GM23338 (cell line): Measurements from ENCODE around the gene PRSS50. TPM values are rescaled to one million over a fixed set of nuclear protein-coding genes. Genes with fewer than 3 reads are reported as not detected.

Experiments used
- ATAC-seq: fragments of 200-7000 bp; cut with Tn5 transposase; 3 replicates; pipeline ENCODE4 v1.9.1; 2020
- DNase-seq: peaks from one replicate; pipeline ENCODE4 v3.0.0-alpha.2; 2015; ENCODE audit warnings: low spot score
- H2AFZ ChIP-seq: fragments of 200-600 bp; sonication (generic); 2 replicates; pipeline ENCODE4 v1.8.0; 2016; ENCODE audit warnings: antibody characterized with exemption, mild to moderate bottlenecking, moderate library complexity
- H3F3A ChIP-seq: fragments of 200-600 bp; sonication (generic); replicated peaks from 2 replicates; pipeline ENCODE4 v1.8.0; 2017; ENCODE audit warnings: antibody characterized with exemption, mixed run types, low read depth
- H3K27ac ChIP-seq: fragments of 200-600 bp; sonication (generic); 2 replicates; pipeline ENCODE4 v1.6.1; 2016; ENCODE audit warnings: low read depth
- H3K27me3 ChIP-seq: fragments of 200-600 bp; sonication (generic); 2 replicates; pipeline ENCODE4 v1.8.0; 2016; ENCODE audit warnings: mild to moderate bottlenecking, mixed run types, moderate library complexity; ENCODE audit not compliant: insufficient read depth
- H3K36me3 ChIP-seq: fragments of 200-600 bp; sonication (generic); 2 replicates; pipeline ENCODE4 v1.8.0; 2016; ENCODE audit warnings: mild to moderate bottlenecking; ENCODE audit not compliant: insufficient read depth
- H3K4me1 ChIP-seq: fragments of 200-600 bp; sonication (generic); 2 replicates; pipeline ENCODE4 v1.8.0; 2016; ENCODE audit warnings: mild to moderate bottlenecking, moderate library complexity; ENCODE audit not compliant: insufficient read depth
- H3K4me2 ChIP-seq: fragments of 200-600 bp; sonication (generic); 2 replicates; pipeline ENCODE4 v1.7.1; 2017; ENCODE audit warnings: mixed run types
- H3K4me3 ChIP-seq: fragments of 200-600 bp; sonication (generic); 2 replicates; pipeline ENCODE4 v1.6.1; 2016; ENCODE audit warnings: mixed run types
- H3K79me2 ChIP-seq: fragments of 200-600 bp; sonication (generic); replicated peaks from 2 replicates; pipeline ENCODE4 v1.8.0; 2017; ENCODE audit warnings: mild to moderate bottlenecking; ENCODE audit not compliant: insufficient read depth
- H3K9me2 ChIP-seq: fragments of 200-600 bp; sonication (generic); 2 replicates; pipeline ENCODE4 v1.8.0; 2017; ENCODE audit not compliant: insufficient read depth
- H4K20me1 ChIP-seq: fragments of 200-600 bp; sonication (generic); replicated peaks from 2 replicates; pipeline ENCODE4 v1.8.0; 2017; ENCODE audit warnings: mild to moderate bottlenecking; ENCODE audit not compliant: insufficient read depth
- H3K27ac Mint-ChIP-seq: 2 replicates; pipeline ENCODE4 v1.8.0; 2020; ENCODE audit warnings: inconsistent platforms, mild to moderate bottlenecking, moderate library complexity, mixed read lengths
- H3K27me3 Mint-ChIP-seq: 3 replicates; pipeline ENCODE4 v1.8.0; 2022; ENCODE audit warnings: low read depth, mild to moderate bottlenecking, moderate library complexity, mixed read lengths, inconsistent platforms; ENCODE audit not compliant: insufficient read depth, poor library complexity
- H3K36me3 Mint-ChIP-seq: 3 replicates; pipeline ENCODE4 v1.8.0; 2021; ENCODE audit warnings: low read depth, mild to moderate bottlenecking, inconsistent platforms, moderate library complexity, mixed read lengths
- H3K4me1 Mint-ChIP-seq: 3 replicates; pipeline ENCODE4 v1.8.0; 2020; ENCODE audit warnings: mild to moderate bottlenecking, inconsistent platforms, mixed read lengths
- H3K4me3 Mint-ChIP-seq: 3 replicates; pipeline ENCODE4 v1.8.0; 2021; ENCODE audit warnings: moderate library complexity, mild to moderate bottlenecking, inconsistent platforms, mixed read lengths
- H3K9me3 Mint-ChIP-seq: 3 replicates; pipeline ENCODE4 v1.8.0; 2020; ENCODE audit warnings: moderate library complexity, mild to moderate bottlenecking, inconsistent platforms, mixed read lengths
- CTCF ChIP-seq, 2 experiments: fragments of 200-600 bp in 1 of 2; sonication (generic) in 1 of 2; conservative IDR thresholded peaks; 2 replicates each; pipeline versions ENCODE4 v1.5.1 to v1.6.1; 2016 to 2017; ENCODE audit warnings: antibody characterized with exemption in 2 of 2, low read depth in 2 of 2, mild to moderate bottlenecking in 2 of 2, moderate library complexity in 1 of 2
- ETS1 ChIP-seq: IDR thresholded peaks from 2 replicates; pipeline ENCODE4 v1.6.1; 2016; ENCODE audit warnings: antibody characterized with exemption
- POLR2AphosphoS5 ChIP-seq: IDR thresholded peaks from 2 replicates; pipeline ENCODE4 v1.6.1; 2016; ENCODE audit warnings: antibody characterized with exemption, low read depth
- REST ChIP-seq: IDR thresholded peaks from one replicate; pipeline ENCODE4 v1.6.1; 2018; ENCODE audit warnings: antibody characterized with exemption; ENCODE audit not compliant: unreplicated experiment
- STAT1 ChIP-seq: IDR thresholded peaks from one replicate; pipeline ENCODE4 v1.6.1; 2016; ENCODE audit warnings: antibody characterized with exemption; ENCODE audit not compliant: unreplicated experiment
- ZNF331 ChIP-seq: fragments of 250-450 bp; sonication (Bioruptor Pico); IDR thresholded peaks from 2 replicates; pipeline ENCODE4 v1.5.0; 2020; ENCODE audit warnings: low read depth, mild to moderate bottlenecking, moderate library complexity
- polyA plus RNA-seq: library from polyadenylated mRNA; unstranded; fragments of >200 nt; fragmentation: Nextera tagmentation; extraction: Ambion mirVana; gene quantifications from 2 replicates; pipeline ENCODE4 v1.2.1, GENCODE V29; 2016
- total RNA-seq: library from RNA; depleted of rRNA; stranded (reverse); fragments of >200 nt; shearing (Covaris generic); gene quantifications from 2 replicates; pipeline ENCODE4 v1.2.3, GENCODE V29; 2014

The PRSS50 gene
- total and polyA plus RNA-seq, 2 experiments from 2014 or later, result 0.60 to 1.5 TPM

- H3K27ac ChIP-seq, result no peak overlapping the region
- no peaks in the 10 kb centered on the region for H3K79me2 ChIP-seq
- no peaks in the 10 kb centered on the region for H3K9me2 ChIP-seq
- Mint-ChIP-seq H3K4me1 (peaks cover 51% of the 10 kb centered on the region), H3K9me3 (no peaks in the 10 kb centered on the region), H3K27me3 (peaks cover 36% of the 10 kb centered on the region), H3K36me3 (no peaks in the 10 kb centered on the region), H3K27ac (no peak overlapping the region), H3K4me3 (no peak overlapping the region; the same call in 2 of the 3 replicates)
- no peaks in the 10 kb centered on the region for H3K36me3 ChIP-seq
- no peaks in the 10 kb centered on the region for H4K20me1 ChIP-seq
- H2AFZ ChIP-seq, result no peak overlapping the region
- peaks cover 34% of the 10 kb centered on the region for H3K4me1 ChIP-seq
- H3F3A ChIP-seq, result 0 out of 2 replicates have a peak, but pooled peaks cover 6% of the 10 kb centered on the region
- DNase-seq (peak; percentile 56), ATAC-seq (peak; percentile 57)
- H3K4me2 ChIP-seq, result no peak overlapping the region
- no peaks in the 10 kb centered on the region for H3K27me3 ChIP-seq
- TF ChIP-seq CTCF (conservative IDR thresholded peaks at IDR 0.05; ENCODE audit: low read depth in 2 of 2), result peak; percentile 53 to 79
- no peak for TF ChIP-seq REST
- no peak overlapping the region for H3K4me3 ChIP-seq
These were observed 54.0 kb downstream of the PRSS50 start for GRCh38 chr3:46663591-46664135.

- H2AFZ ChIP-seq, result peak overlapping the region; percentile 32; the same call in 1 of the 2 replicates
- H3K4me2 ChIP-seq, result no peak overlapping the region
- no peak overlapping the region; the same call in 2 of the 3 replicates for H3K4me3 Mint-ChIP-seq
- TF ChIP-seq POLR2AphosphoS5, result no peak
- TF ChIP-seq CTCF (conservative IDR thresholded peaks at IDR 0.05; ENCODE audit: low read depth in 2 of 2), result no peak
- no peak for TF ChIP-seq REST
- TF ChIP-seq ETS1, result no peak
- no peak for TF ChIP-seq ZNF331 (CRISPR knock-in tag)
- no peak for TF ChIP-seq STAT1
These were observed 54.7 kb downstream of the PRSS50 start for GRCh38 chr3:46662771-46663551.

More at GRCh38 chr3:46662771-46663551, 54.7 kb downstream of the PRSS50 start:
- ATAC-seq (no peak), DNase-seq (no peak)
- H3K27me3 Mint-ChIP-seq, result peaks cover 36% of the 10 kb centered on the region
- Histone ChIP-seq H3K27ac (no peak overlapping the region), H3K9me2 (no peaks in the 10 kb centered on the region), H3K79me2 (no peaks in the 10 kb centered on the region), H3K36me3 (no peaks in the 10 kb centered on the region), H3K4me3 (no peak overlapping the region), H3K4me1 (peaks cover 34% of the 10 kb centered on the region), H4K20me1 (no peaks in the 10 kb centered on the region), H3K27me3 (no peaks in the 10 kb centered on the region), H3F3A (0 out of 2 replicates have a peak, but pooled peaks cover 6% of the 10 kb centered on the region)
- peaks cover 51% of the 10 kb centered on the region for H3K4me1 Mint-ChIP-seq
- no peaks in the 10 kb centered on the region; the same call in 2 of the 3 replicates for H3K9me3 Mint-ChIP-seq
- H3K27ac Mint-ChIP-seq, result no peak overlapping the region
- H3K36me3 Mint-ChIP-seq, result no peaks in the 10 kb centered on the region
